Vagina (tissue), 2 donors: ENCODE results near the gene ARHGEF16. TPM values are rescaled to one million over a fixed set of nuclear protein-coding genes. Genes with fewer than 3 reads are reported as not detected.

Source experiments
- DNase-seq, 2 donors: peaks; one replicate each; pipeline ENCODE4 v3.0.0-alpha.2; 2017; ENCODE audit errors: extremely low spot score in 2 of 2
- H3K27ac ChIP-seq: fragments of 200-600 bp; sonication (generic); one replicate; pipeline ENCODE4 v1.5.1; 2019
- H3K27me3 ChIP-seq: fragments of 200-600 bp; sonication (generic); one replicate; pipeline ENCODE4 v1.5.1; 2019
- H3K36me3 ChIP-seq, 2 donors: fragments of 200-600 bp; sonication (generic); one replicate each; pipeline ENCODE4 v1.5.1; 2017 to 2019
- H3K4me1 ChIP-seq: fragments of 200-600 bp; sonication (generic); one replicate; pipeline ENCODE4 v1.5.1; 2019
- H3K4me3 ChIP-seq, 2 donors: fragments of 200-600 bp; sonication (generic); 1 replicate in 1 of 2; 2 replicates in 1 of 2; pipeline ENCODE4 v1.5.1; 2016 to 2019
- H3K9me3 ChIP-seq: fragments of 200-600 bp; sonication (generic); one replicate; pipeline ENCODE4 v1.5.1; 2019
- POLR2A ChIP-seq, 2 donors: fragments of 450-650 bp; IDR thresholded peaks; one replicate each; pipeline ENCODE4 v1.6.1; 2017; ENCODE audit warnings: antibody characterized with exemption in 2 of 2, mild to moderate bottlenecking in 2 of 2, moderate library complexity in 2 of 2
- POLR2AphosphoS5 ChIP-seq, 2 donors: sonication (generic); formaldehyde crosslinking; IDR thresholded peaks; one replicate each; pipeline ENCODE4 v1.9.0; 2017; ENCODE audit warnings: antibody characterized with exemption in 2 of 2, mild to moderate bottlenecking in 2 of 2, low read depth in 1 of 2; ENCODE audit not compliant: insufficient read depth in 1 of 2
- intact Hi-C: fragments of 100-400 bp; cut with DNase I; formaldehyde crosslinking; loops from one replicate; pipeline ENCODE4 v1.15.1; 2023
- total RNA-seq: library from RNA; depleted of rRNA; stranded (reverse); fragments of >200 nt; gene quantifications from one replicate; pipeline ENCODE4 v1.2.3, GENCODE V29; 2016
- TF ChIP-seq, protein P1 (sequence below), 3 experiments: fragments of 450-650 bp in 2 of 3; fragments of 200-600 bp in 1 of 3; sonication (generic) in 1 of 3; IDR thresholded peaks; one replicate each; pipeline ENCODE4 v1.5.1; 2017 to 2019; ENCODE audit warnings: antibody characterized with exemption in 3 of 3, mild to moderate bottlenecking in 2 of 3, moderate library complexity in 2 of 3

The ARHGEF16 gene
- total RNA-seq, 1 donor from 2014 or later: 6.4 TPM

DNA sequence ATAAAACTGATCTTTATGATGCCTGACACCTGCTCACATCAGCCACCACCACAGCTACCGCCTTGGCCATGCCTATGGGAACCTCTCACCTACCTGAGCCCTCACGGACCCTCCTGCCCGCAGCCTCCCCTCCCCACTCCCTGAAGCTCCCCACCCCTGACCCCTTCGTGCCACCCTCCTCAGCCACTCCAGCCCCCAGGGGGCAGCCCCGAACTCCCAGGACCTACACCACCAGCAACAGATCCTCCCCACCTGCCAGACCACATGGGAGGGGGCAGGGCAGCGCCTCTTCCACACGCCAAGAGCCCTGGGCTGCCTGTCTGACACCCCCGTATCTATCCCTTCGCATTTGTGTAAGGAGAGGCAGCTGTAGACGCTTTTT lies 14.2 kb upstream of the ARHGEF16 start:
- Histone ChIP-seq H3K27me3 (no peaks in the 10 kb centered on the region), H3K4me3 (no peak overlapping the region), H3K27ac (no peak overlapping the region), H3K36me3 (no peaks in the 10 kb centered on the region), H3K4me1 (no peaks in the 10 kb centered on the region), H3K9me3 (no peaks in the 10 kb centered on the region)
- intact Hi-C loops: no loop called here
- DNase-seq: no peak
- TF ChIP-seq POLR2A (IDR thresholded peaks at IDR 0.05) (no peak), POLR2AphosphoS5 (IDR thresholded peaks at IDR 0.05; ENCODE audit: insufficient read depth in 1 of 2, low read depth in 1 of 2) (no peak)
- TF ChIP-seq, protein P1, sequence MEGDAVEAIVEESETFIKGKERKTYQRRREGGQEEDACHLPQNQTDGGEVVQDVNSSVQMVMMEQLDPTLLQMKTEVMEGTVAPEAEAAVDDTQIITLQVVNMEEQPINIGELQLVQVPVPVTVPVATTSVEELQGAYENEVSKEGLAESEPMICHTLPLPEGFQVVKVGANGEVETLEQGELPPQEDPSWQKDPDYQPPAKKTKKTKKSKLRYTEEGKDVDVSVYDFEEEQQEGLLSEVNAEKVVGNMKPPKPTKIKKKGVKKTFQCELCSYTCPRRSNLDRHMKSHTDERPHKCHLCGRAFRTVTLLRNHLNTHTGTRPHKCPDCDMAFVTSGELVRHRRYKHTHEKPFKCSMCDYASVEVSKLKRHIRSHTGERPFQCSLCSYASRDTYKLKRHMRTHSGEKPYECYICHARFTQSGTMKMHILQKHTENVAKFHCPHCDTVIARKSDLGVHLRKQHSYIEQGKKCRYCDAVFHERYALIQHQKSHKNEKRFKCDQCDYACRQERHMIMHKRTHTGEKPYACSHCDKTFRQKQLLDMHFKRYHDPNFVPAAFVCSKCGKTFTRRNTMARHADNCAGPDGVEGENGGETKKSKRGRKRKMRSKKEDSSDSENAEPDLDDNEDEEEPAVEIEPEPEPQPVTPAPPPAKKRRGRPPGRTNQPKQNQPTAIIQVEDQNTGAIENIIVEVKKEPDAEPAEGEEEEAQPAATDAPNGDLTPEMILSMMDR (IDR thresholded peaks at IDR 0.05): no peak

DNA sequence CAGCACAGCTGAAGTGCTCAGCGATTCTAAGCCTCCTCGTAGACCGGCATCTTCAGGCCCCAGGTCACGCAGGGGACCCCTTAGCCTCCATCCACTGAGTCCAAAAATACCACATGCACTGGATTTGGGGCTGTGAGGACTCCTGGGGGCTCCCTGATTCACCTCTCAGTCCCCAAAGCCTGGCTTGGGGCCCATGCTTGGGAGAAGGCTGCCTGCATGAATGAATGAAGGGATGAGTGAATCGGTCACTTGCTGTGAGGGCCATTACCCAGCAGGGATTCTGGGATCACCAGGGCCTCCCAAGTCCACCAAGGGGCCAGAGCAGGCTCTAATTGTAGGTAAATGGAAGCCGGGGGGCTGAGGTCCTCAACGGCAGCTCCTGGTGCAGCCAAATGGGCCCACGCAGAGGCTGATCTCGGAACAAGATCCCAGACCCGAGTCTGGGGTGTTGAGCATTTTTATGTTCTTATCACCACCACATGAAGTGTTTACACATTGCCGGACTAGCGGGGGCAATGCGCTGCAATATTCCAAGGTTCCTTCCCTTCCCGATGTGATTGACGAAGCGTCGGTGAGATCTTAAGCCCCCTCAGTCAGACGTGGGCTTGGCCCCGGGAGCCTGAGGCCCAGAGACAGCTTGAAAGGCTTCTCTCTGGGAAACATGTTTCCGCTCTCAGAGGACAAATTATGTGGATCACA lies 13.6 kb upstream of the ARHGEF16 start:
- no peaks in the 10 kb centered on the region for H3K27me3 ChIP-seq
- no peak overlapping the region for H3K4me3 ChIP-seq
- H3K27ac ChIP-seq: no peak overlapping the region
- intact Hi-C loops: no loop called here
- H3K4me1 ChIP-seq: no peaks in the 10 kb centered on the region
- no peak for DNase-seq
- H3K9me3 ChIP-seq: no peaks in the 10 kb centered on the region
- TF ChIP-seq POLR2AphosphoS5 (IDR thresholded peaks at IDR 0.05; ENCODE audit: insufficient read depth in 1 of 2, low read depth in 1 of 2) (no peak), POLR2A (IDR thresholded peaks at IDR 0.05) (no peak)
- TF ChIP-seq, protein P1 (IDR thresholded peaks at IDR 0.05): no peak
- no peaks in the 10 kb centered on the region for H3K36me3 ChIP-seq

DNA sequence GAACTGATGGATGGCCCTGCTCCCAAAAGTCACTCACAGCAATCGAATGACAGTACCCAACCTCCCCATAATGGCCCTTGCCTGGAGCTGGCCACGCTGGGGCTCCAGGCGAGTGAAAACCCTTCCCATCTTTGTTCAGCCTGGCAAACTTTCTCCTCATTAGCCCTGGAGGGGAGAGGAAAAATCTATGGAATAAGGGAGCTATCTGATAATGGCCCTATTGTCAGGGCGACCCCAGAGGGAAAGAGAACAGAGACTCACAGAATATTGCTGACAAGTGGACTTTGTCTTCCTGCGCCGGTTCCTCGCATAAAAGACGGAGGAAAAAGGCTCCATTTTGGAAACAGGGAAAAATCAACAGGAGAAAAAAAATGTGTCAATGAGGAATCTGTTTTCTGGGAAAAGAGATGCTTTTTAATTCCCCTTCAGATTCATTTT lies 13.0 kb upstream of the ARHGEF16 start:
- no peak for DNase-seq
- Histone ChIP-seq H3K27ac (no peak overlapping the region), H3K9me3 (no peaks in the 10 kb centered on the region), H3K4me1 (no peaks in the 10 kb centered on the region), H3K4me3 (no peak overlapping the region), H3K27me3 (no peaks in the 10 kb centered on the region), H3K36me3 (no peaks in the 10 kb centered on the region)
- intact Hi-C loops: no loop called here
- TF ChIP-seq POLR2AphosphoS5 (IDR thresholded peaks at IDR 0.05; ENCODE audit: insufficient read depth in 1 of 2, low read depth in 1 of 2) (no peak), POLR2A (IDR thresholded peaks at IDR 0.05) (no peak)
- TF ChIP-seq, protein P1 (IDR thresholded peaks at IDR 0.05): no peak

GRCh38 chr1:3441880-3442279 lies 12.6 kb upstream of the ARHGEF16 start:
- H3K27ac ChIP-seq: no peak overlapping the region

GRCh38 chr1:3442331-3442730 lies 12.1 kb upstream of the ARHGEF16 start:
- Histone ChIP-seq H3K27ac (no peak overlapping the region), H3K36me3 (no peaks in the 10 kb centered on the region), H3K9me3 (no peaks in the 10 kb centered on the region), H3K27me3 (no peaks in the 10 kb centered on the region), H3K4me3 (no peak overlapping the region), H3K4me1 (no peaks in the 10 kb centered on the region)
- intact Hi-C loops: no loop called here
- no peak for TF ChIP-seq POLR2A (IDR thresholded peaks at IDR 0.05)
- TF ChIP-seq POLR2AphosphoS5 (IDR thresholded peaks at IDR 0.05; ENCODE audit: insufficient read depth in 1 of 2, low read depth in 1 of 2): no peak
- TF ChIP-seq, protein P1 (IDR thresholded peaks at IDR 0.05): no peak
- no peak for DNase-seq

More at GRCh38 chr1:3441880-3442279, 12.6 kb upstream of the ARHGEF16 start:
- Histone ChIP-seq H3K27me3 (no peaks in the 10 kb centered on the region), H3K9me3 (no peaks in the 10 kb centered on the region), H3K4me1 (no peaks in the 10 kb centered on the region), H3K36me3 (no peaks in the 10 kb centered on the region), H3K4me3 (no peak overlapping the region)
- DNase-seq: no peak
- no peak for TF ChIP-seq POLR2A (IDR thresholded peaks at IDR 0.05)
- TF ChIP-seq POLR2AphosphoS5 (IDR thresholded peaks at IDR 0.05; ENCODE audit: insufficient read depth in 1 of 2, low read depth in 1 of 2): no peak
- TF ChIP-seq, protein P1 (IDR thresholded peaks at IDR 0.05): no peak
- intact Hi-C loops: no loop called here
